B cell (primary cell): ENCODE data around the gene KCNH1. TPM values are rescaled to one million over a fixed set of nuclear protein-coding genes. Genes with fewer than 3 reads are reported as not detected.

Experiments
- ATAC-seq: fragments of 200-7000 bp; cut with Tn5 transposase; one replicate; pipeline ENCODE4 v1.10.0; 2021; ENCODE audit warnings: low read depth, mild to moderate bottlenecking, moderate number of reproducible peaks, moderate library complexity
- CTCF ChIA-PET: fragments of 350-600 bp; sonication (Branson Sonifier 250); formaldehyde crosslinking; loops from one replicate; lab custom pipeline; 2021; ENCODE audit warnings: antibody characterized with exemption, inconsistent platforms; lab: Charles Lee
- POLR2A ChIA-PET: fragments of 350-600 bp; sonication (Branson Sonifier 250); formaldehyde crosslinking; loops from one replicate; lab custom pipeline; 2021; ENCODE audit warnings: antibody characterized with exemption; lab: Charles Lee
- DNase-seq: peaks from one replicate; pipeline ENCODE4 v3.0.0; 2013
- H2AFZ ChIP-seq: 2 replicates; pipeline ENCODE4 v1.6.1; 2012; ENCODE audit warnings: mild to moderate bottlenecking, low read depth, low read length; ENCODE audit not compliant: insufficient read depth, poor library complexity, severe bottlenecking
- H3K27ac ChIP-seq, 2 donors: 1 replicate in 1 of 2; 2 replicates in 1 of 2; pipeline ENCODE4 v1.5.1; 2012 to 2013; ENCODE audit warnings: low read length in 2 of 2, mild to moderate bottlenecking in 2 of 2, moderate library complexity in 1 of 2
- H3K27me3 ChIP-seq, 4 experiments: fragments of 200-600 bp in 1 of 4; sonication (generic) in 1 of 4; replicated peaks in 1 of 4; 1 replicate in 2 of 4; 2 replicates in 2 of 4; pipeline versions ENCODE4 v1.6.1 to v1.7.0; 2013 to 2016; ENCODE audit warnings: low read length in 3 of 4, mild to moderate bottlenecking in 2 of 4, mixed read lengths in 1 of 4, moderate library complexity in 1 of 4; ENCODE audit not compliant: insufficient read depth in 4 of 4, control insufficient read depth in 3 of 4; ENCODE audit errors: control extremely low read depth in 1 of 4
- H3K36me3 ChIP-seq, 2 experiments: replicated peaks in 1 of 2; 1 replicate in 1 of 2; 2 replicates in 1 of 2; pipeline versions ENCODE4 v1.6.1 to v1.7.1; 2013; ENCODE audit warnings: low read length in 1 of 2; ENCODE audit not compliant: insufficient read depth in 2 of 2, control insufficient read depth in 1 of 2; ENCODE audit errors: control extremely low read depth in 1 of 2, extremely low read depth in 1 of 2
- H3K4me1 ChIP-seq, 2 donors: fragments of 200-600 bp in 1 of 2; sonication (generic) in 1 of 2; 1 replicate in 1 of 2; 2 replicates in 1 of 2; pipeline versions ENCODE4 v1.5.1 to v1.6.1; 2013 to 2017; ENCODE audit warnings: low read length in 2 of 2; ENCODE audit not compliant: control insufficient read depth in 2 of 2, insufficient read depth in 2 of 2
- H3K4me2 ChIP-seq: replicated peaks from 2 replicates; pipeline ENCODE3; 2012; ENCODE audit warnings: mild to moderate bottlenecking, low read depth, low read length; ENCODE audit not compliant: poor library complexity, severe bottlenecking
- H3K4me3 ChIP-seq, 5 experiments: fragments of 200-600 bp in 1 of 5; sonication (generic) in 1 of 5; 1 replicate in 3 of 5; 2 replicates in 2 of 5; pipeline versions ENCODE4 v1.5.1 to v1.7.0; 2011 to 2016; ENCODE audit warnings: low read length in 4 of 5, mild to moderate bottlenecking in 4 of 5, low read depth in 2 of 5, control low read depth in 1 of 5, moderate library complexity in 1 of 5; ENCODE audit not compliant: insufficient read depth in 1 of 5; ENCODE audit errors: control extremely low read depth in 1 of 5, extremely low read depth in 1 of 5
- H3K79me2 ChIP-seq: fragments of 200-600 bp; sonication (generic); one replicate; pipeline ENCODE4 v1.6.0; 2016; ENCODE audit warnings: low read length; ENCODE audit not compliant: control insufficient read depth, insufficient read depth
- H3K9ac ChIP-seq: fragments of 200-600 bp; sonication (generic); 2 replicates; pipeline ENCODE4 v1.6.1; 2017; ENCODE audit warnings: mild to moderate bottlenecking, low read length, moderate library complexity
- H3K9me3 ChIP-seq, 3 donors: one replicate each; pipeline versions ENCODE4 v1.6.1 to v1.7.1; 2013; ENCODE audit warnings: low read length in 2 of 3; ENCODE audit not compliant: control insufficient read depth in 2 of 3, insufficient read depth in 1 of 3; ENCODE audit errors: control extremely low read depth in 1 of 3
- H4K20me1 ChIP-seq: 2 replicates; pipeline ENCODE4 v1.6.0; 2012; ENCODE audit warnings: mild to moderate bottlenecking, low read length; ENCODE audit not compliant: insufficient read depth, control insufficient read depth, poor library complexity, severe bottlenecking
- H3K27ac Mint-ChIP-seq: one replicate; pipeline ENCODE4 v1.8.0; 2021; ENCODE audit warnings: mixed read lengths
- H3K27me3 Mint-ChIP-seq: one replicate; pipeline ENCODE4 v1.8.0; 2021; ENCODE audit warnings: mixed read lengths
- H3K4me1 Mint-ChIP-seq: one replicate; pipeline ENCODE4 v1.8.0; 2021; ENCODE audit warnings: mixed read lengths
- H3K4me3 Mint-ChIP-seq: one replicate; pipeline ENCODE4 v1.8.0; 2021; ENCODE audit warnings: mixed read lengths
- H3K9me3 Mint-ChIP-seq: one replicate; pipeline ENCODE4 v1.8.0; 2022; ENCODE audit warnings: mixed read lengths; ENCODE audit not compliant: insufficient read depth
- CTCF ChIP-seq: fragments of 200-600 bp; IDR thresholded peaks from one replicate; pipeline ENCODE4 v1.8.0; 2022; ENCODE audit warnings: antibody characterized with exemption, mild to moderate bottlenecking
- EZH2 ChIP-seq: IDR thresholded peaks from 2 replicates; pipeline ENCODE4 v1.6.1; 2012; ENCODE audit warnings: borderline replicate concordance, low read depth, mild to moderate bottlenecking, moderate library complexity, low read length; ENCODE audit not compliant: insufficient read depth, poor library complexity, severe bottlenecking
- WGBS: methylation state at CpG from one replicate; pipeline ENCODE4 v1.1.5; 2013; ENCODE audit warnings: missing lambda C conversion rate; ENCODE audit not compliant: insufficient coverage; 5-methylcytosine and 5-hydroxymethylcytosine counted together
- intact Hi-C: fragments of 100-400 bp; cut with micrococcal nuclease; formaldehyde crosslinking; loops from one replicate; pipeline ENCODE4 v1.10.0; 2022
- polyA plus RNA-seq: library from polyadenylated mRNA; depleted of rRNA; stranded (reverse); fragments of >200 nt; gene quantifications from 2 replicates; pipeline ENCODE4 v1.2.3, GENCODE V29; 2012
- total RNA-seq, 2 donors: library from RNA; stranded (reverse); fragments of 120-200 nt in 1 of 2; gene quantifications; 1 replicate in 1 of 2; 2 replicates in 1 of 2; pipeline versions ENCODE4 v1.2.3 to v1.2.4, GENCODE V29; 2013 to 2022

The KCNH1 gene
- total and polyA plus RNA-seq, 2 donors (not counting 1 experiment from before 2014, with no cell fraction given) = not detected

- no peak overlapping the region for H3K4me2 ChIP-seq
- Mint-ChIP-seq H3K4me1 (no peaks in the 10 kb centered on the region), H3K27me3 (peaks cover 8% of the 10 kb centered on the region), H3K27ac (no peak overlapping the region), H3K9me3 (no peaks in the 10 kb centered on the region), H3K4me3 (no peak overlapping the region)
- H3K79me2 ChIP-seq = no peaks in the 10 kb centered on the region
- no peak overlapping the region for H3K9ac ChIP-seq
- intact Hi-C loops = no loop called here
- H3K36me3 ChIP-seq = no peaks in the 10 kb centered on the region
- H2AFZ ChIP-seq = no peak overlapping the region
- peaks cover 0 to 2% (median 0%) of the 10 kb centered on the region in 4 experiments for H3K27me3 ChIP-seq
- no peaks in the 10 kb centered on the region for H4K20me1 ChIP-seq
- H3K9me3 ChIP-seq = no peaks in the 10 kb centered on the region
- no peaks in the 10 kb centered on the region for H3K4me1 ChIP-seq
- ChIA-PET POLR2A (no interaction called here), CTCF (no interaction called here)
- H3K4me3 ChIP-seq = no peak overlapping the region
- H3K27ac ChIP-seq = no peak overlapping the region
- ATAC-seq (no peak), DNase-seq (no peak)
- 20% methylated on average over 2 of the region's 2 CpGs for WGBS
- TF ChIP-seq EZH2 (no peak), CTCF (no peak)
These were observed 343.8 kb downstream of the KCNH1 start for GRCh38 chr1:210790196-210790595.

- Mint-ChIP-seq H3K4me1 (no peaks in the 10 kb centered on the region), H3K9me3 (no peaks in the 10 kb centered on the region), H3K4me3 (no peak overlapping the region), H3K27me3 (peaks cover 8% of the 10 kb centered on the region), H3K27ac (no peak overlapping the region)
- ChIA-PET POLR2A (no interaction called here), CTCF (no interaction called here)
- no CpG with 5 or more reads among the region's 1 CpG for WGBS
- Histone ChIP-seq H2AFZ (no peak overlapping the region), H3K4me2 (no peak overlapping the region), H3K79me2 (no peaks in the 10 kb centered on the region), H3K27ac (no peak overlapping the region), H4K20me1 (no peaks in the 10 kb centered on the region), H3K27me3 (peaks cover 0 to 2% (median 0%) of the 10 kb centered on the region in 4 experiments), H3K9ac (no peak overlapping the region), H3K4me3 (no peak overlapping the region), H3K9me3 (no peaks in the 10 kb centered on the region), H3K4me1 (no peaks in the 10 kb centered on the region), H3K36me3 (no peaks in the 10 kb centered on the region)
- intact Hi-C loops = no loop called here
- no peak for TF ChIP-seq CTCF
- no peak for TF ChIP-seq EZH2
- ATAC-seq = no peak
- DNase-seq = no peak
These were observed 346.1 kb downstream of the KCNH1 start for GRCh38 chr1:210787800-210788199.
